GM23248 (cell line): Measurements from ENCODE around the gene BARX2. TPM values are rescaled to one million over a fixed set of nuclear protein-coding genes. Genes with fewer than 3 reads are reported as not detected.

Experiments
- DNase-seq: peaks from one replicate; pipeline ENCODE4 v3.0.0-alpha.2; 2015
- H2AFZ ChIP-seq: fragments of 200-600 bp; sonication (generic); 2 replicates; pipeline ENCODE4 v1.6.1; 2016; ENCODE audit warnings: antibody characterized with exemption
- H3F3A ChIP-seq: fragments of 200-600 bp; sonication (generic); 2 replicates; pipeline ENCODE4 v1.6.1; 2016; ENCODE audit warnings: mild to moderate bottlenecking, antibody characterized with exemption, mixed run types; ENCODE audit not compliant: insufficient read depth
- H3K27ac ChIP-seq: fragments of 200-600 bp; sonication (generic); 2 replicates; pipeline ENCODE4 v1.5.1; 2016; ENCODE audit warnings: mild to moderate bottlenecking
- H3K27me3 ChIP-seq: fragments of 200-600 bp; sonication (generic); replicated peaks from 2 replicates; pipeline ENCODE4 v1.6.1; 2016; ENCODE audit warnings: mild to moderate bottlenecking; ENCODE audit not compliant: insufficient read depth
- H3K36me3 ChIP-seq: fragments of 200-600 bp; sonication (generic); 2 replicates; pipeline ENCODE4 v1.6.1; 2016; ENCODE audit warnings: low read depth, mild to moderate bottlenecking
- H3K4me1 ChIP-seq: fragments of 200-600 bp; sonication (generic); 2 replicates; pipeline ENCODE4 v1.6.1; 2016; ENCODE audit warnings: mild to moderate bottlenecking; ENCODE audit not compliant: insufficient read depth
- H3K4me2 ChIP-seq: fragments of 200-600 bp; sonication (generic); one replicate; pipeline ENCODE4 v1.6.1; 2016; ENCODE audit warnings: mild to moderate bottlenecking; ENCODE audit not compliant: unreplicated experiment
- H3K4me3 ChIP-seq: fragments of 200-600 bp; sonication (generic); 2 replicates; pipeline ENCODE4 v1.5.1; 2016; ENCODE audit warnings: mild to moderate bottlenecking
- H3K79me2 ChIP-seq: fragments of 200-600 bp; sonication (generic); 2 replicates; pipeline ENCODE4 v1.6.1; 2016; ENCODE audit warnings: mild to moderate bottlenecking; ENCODE audit not compliant: insufficient read depth
- H3K9ac ChIP-seq: fragments of 200-600 bp; sonication (generic); 2 replicates; pipeline ENCODE4 v1.6.1; 2016; ENCODE audit warnings: mild to moderate bottlenecking
- H3K9me2 ChIP-seq: fragments of 200-600 bp; sonication (generic); 2 replicates; pipeline ENCODE4 v1.6.1; 2016; ENCODE audit warnings: mixed run types, mild to moderate bottlenecking, moderate library complexity; ENCODE audit not compliant: insufficient read depth
- H3K9me3 ChIP-seq: fragments of 200-600 bp; sonication (generic); one replicate; pipeline ENCODE4 v1.6.1; 2017; ENCODE audit warnings: low read depth
- H4K20me1 ChIP-seq: fragments of 200-600 bp; sonication (generic); 2 replicates; pipeline ENCODE4 v1.6.0; 2016; ENCODE audit not compliant: insufficient read depth
- EZH2 ChIP-seq: fragments of 200-600 bp; sonication (generic); IDR thresholded peaks from 2 replicates; pipeline ENCODE4 v1.6.1; 2018; ENCODE audit warnings: antibody characterized with exemption, mild to moderate bottlenecking; ENCODE audit not compliant: insufficient read depth, poor library complexity, severe bottlenecking
- EZH2phosphoT487 ChIP-seq: fragments of 200-600 bp; sonication (generic); IDR thresholded peaks from 2 replicates; pipeline ENCODE4 v1.6.1; 2018; ENCODE audit warnings: antibody characterized with exemption, moderate library complexity, mild to moderate bottlenecking, low read depth; ENCODE audit not compliant: insufficient read depth
- WGBS, 2 experiments: methylation state at CpG; one replicate each; pipeline ENCODE4 v1.1.6; 2015 to 2017; ENCODE audit warnings: low lambda C conversion rate in 2 of 2, low coverage in 1 of 2; ENCODE audit errors: missing lambda C conversion rate in 2 of 2; 5-methylcytosine and 5-hydroxymethylcytosine counted together
- in situ Hi-C: fragments of 300-500 bp; cut with MboI; formaldehyde crosslinking; loops from 2 replicates; pipeline ENCODE4 v1.15.0; 2020
- polyA plus RNA-seq: library from polyadenylated mRNA; unstranded; fragments of >200 nt; fragmentation: Nextera tagmentation; extraction: Ambion mirVana; gene quantifications from 2 replicates; pipeline ENCODE4 v1.2.1, GENCODE V29; 2016
- total RNA-seq: library from RNA; depleted of rRNA; stranded (reverse); fragments of >200 nt; shearing (Covaris generic); gene quantifications from 2 replicates; pipeline ENCODE4 v1.2.3, GENCODE V29; 2014

Gene BARX2
- total and polyA plus RNA-seq, 2 experiments from 2014 or later: not detected

DNA sequence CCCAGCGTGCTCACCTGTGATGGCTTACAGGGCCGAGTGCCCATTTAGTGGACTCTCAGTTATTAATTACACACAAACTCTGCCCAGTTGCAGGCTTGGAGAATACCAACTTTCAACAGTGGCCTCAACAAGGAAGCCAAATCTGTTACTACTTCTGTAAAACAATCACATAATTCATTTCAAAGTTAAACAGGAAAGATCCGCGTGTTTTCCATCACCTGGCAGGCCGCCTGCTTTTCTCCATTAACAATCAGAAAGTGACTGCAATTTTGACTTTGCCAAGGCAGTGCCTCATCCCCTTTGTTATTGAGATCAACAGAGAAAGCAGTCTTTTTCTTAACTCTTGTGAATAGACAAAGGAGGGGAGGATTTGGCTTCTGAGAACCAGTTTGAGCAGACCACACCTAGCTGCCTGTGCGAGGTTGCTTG is 77.7 kb downstream of the BARX2 start:
- in situ Hi-C loops: no loop called here
- Histone ChIP-seq H2AFZ (no peak overlapping the region), H3K9me3 (no peaks in the 10 kb centered on the region), H3K4me2 (no peak overlapping the region), H3K9me2 (no peaks in the 10 kb centered on the region), H3K9ac (no peak overlapping the region), H4K20me1 (no peaks in the 10 kb centered on the region), H3K4me1 (no peaks in the 10 kb centered on the region), H3K79me2 (no peaks in the 10 kb centered on the region), H3K27ac (no peak overlapping the region), H3K4me3 (no peak overlapping the region), H3K27me3 (peaks cover 16% of the 10 kb centered on the region; the same call in 1 of the 2 replicates), H3F3A (no peaks in the 10 kb centered on the region), H3K36me3 (no peaks in the 10 kb centered on the region)
- TF ChIP-seq EZH2phosphoT487 (no peak), EZH2 (no peak)
- DNase-seq: no peak
- 4 to 5% methylated on average over 6 of the region's 6 CpGs for WGBS, 2 experiments

DNA sequence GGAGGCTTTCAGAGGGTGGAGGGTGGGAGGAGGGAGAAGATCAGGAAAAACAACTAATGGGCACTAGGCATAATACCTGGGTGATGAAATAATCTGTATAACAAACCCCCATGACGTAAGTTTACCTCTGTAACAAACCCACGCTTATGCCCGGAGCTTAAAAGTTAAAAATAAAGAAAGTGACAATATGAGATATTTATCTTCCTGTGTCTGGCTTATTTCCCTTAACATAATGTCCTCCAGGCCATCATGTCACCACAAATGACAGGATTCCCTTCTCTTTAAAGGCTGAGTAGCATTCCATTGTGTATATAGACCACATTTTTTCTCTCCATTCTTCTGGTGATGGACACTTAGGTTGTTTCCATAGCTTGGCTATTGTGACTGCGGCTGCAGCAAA is 79.5 kb downstream of the BARX2 start:
- Histone ChIP-seq H4K20me1 (no peaks in the 10 kb centered on the region), H3K9ac (no peak overlapping the region), H3K9me2 (no peaks in the 10 kb centered on the region), H3K27ac (no peak overlapping the region), H2AFZ (no peak overlapping the region), H3K4me1 (no peaks in the 10 kb centered on the region), H3K79me2 (no peaks in the 10 kb centered on the region), H3K4me2 (no peak overlapping the region), H3F3A (no peaks in the 10 kb centered on the region), H3K27me3 (peaks cover 13% of the 10 kb centered on the region; the same call in 1 of the 2 replicates), H3K36me3 (no peaks in the 10 kb centered on the region), H3K9me3 (no peaks in the 10 kb centered on the region), H3K4me3 (no peak overlapping the region)
- TF ChIP-seq EZH2: no peak
- TF ChIP-seq EZH2phosphoT487: no peak
- in situ Hi-C loops: no loop called here
- DNase-seq: no peak
- WGBS, 2 experiments: 38 to 39% methylated on average over 4 of the region's 4 CpGs

DNA sequence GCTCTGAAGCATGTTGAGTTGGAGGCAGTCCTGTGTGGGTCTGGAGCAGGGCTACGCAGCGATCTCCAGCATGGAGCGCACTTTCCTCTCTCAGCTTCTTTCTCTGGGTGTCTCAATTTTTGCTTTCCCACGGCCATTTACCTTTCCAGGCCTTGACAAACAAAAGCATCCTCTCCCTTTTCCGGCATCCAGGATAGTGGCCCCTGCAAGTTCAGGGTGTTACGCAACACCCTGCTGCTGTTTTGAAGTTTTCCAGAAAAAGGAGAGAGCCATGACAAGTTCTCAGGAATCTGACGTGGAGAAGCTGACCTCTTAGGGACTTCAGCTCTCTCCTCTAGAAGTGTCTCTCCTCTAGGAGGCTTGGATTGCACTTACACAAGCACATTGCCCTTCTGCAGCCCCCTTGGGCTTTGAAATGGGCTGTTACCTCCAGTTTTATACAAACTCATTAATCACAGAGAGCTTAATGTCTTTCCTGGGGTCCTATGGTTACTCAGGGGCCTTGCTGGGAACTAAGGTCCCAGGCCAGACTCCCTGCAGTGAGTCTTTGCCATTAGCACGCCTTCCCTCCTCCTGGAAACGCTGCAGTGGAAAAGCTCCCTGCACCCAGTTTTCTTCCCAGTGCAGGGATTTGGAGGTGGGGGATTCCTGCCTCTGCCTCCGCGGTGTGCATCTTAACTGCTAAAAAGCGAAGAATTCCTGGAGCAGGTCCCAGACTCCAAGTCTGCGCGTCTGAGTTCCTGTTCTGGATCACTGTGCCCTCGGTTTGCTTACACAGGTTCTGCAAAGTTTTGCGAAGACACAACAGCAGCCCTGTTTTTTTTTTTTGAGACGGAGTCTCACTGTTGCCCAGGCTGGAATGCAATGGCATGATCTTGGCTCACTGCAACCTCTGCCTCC is 80.4 kb downstream of the BARX2 start:
- H3K4me1 ChIP-seq: no peaks in the 10 kb centered on the region
- TF ChIP-seq EZH2: no peak

DNA sequence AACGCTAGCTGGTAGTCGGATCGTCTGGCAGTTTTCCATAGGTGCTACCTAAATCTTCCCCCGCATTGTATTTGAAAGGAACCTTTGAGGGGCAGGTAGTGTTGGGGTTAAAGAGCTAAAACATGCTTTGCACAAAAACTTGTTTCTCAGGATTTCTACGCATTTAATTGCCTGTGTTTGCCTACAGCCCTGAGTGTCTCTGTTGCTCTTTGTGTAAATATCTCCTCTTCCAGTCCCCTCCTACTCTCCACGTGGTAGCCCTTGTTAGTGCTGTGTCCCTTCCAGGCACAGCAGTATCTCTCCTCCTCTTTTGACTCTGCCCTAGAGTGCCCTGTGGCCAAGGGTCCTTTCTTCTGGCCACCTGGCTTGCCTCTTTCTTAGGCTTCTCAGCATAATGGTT is 81.7 kb downstream of the BARX2 start:
- Histone ChIP-seq H3K27me3 (peaks cover 8% of the 10 kb centered on the region; the same call in 1 of the 2 replicates), H3K79me2 (no peaks in the 10 kb centered on the region), H3K9ac (no peak overlapping the region), H3K4me2 (no peak overlapping the region), H3K9me3 (no peaks in the 10 kb centered on the region), H3F3A (no peaks in the 10 kb centered on the region), H3K27ac (no peak overlapping the region), H3K4me3 (no peak overlapping the region), H4K20me1 (no peaks in the 10 kb centered on the region), H3K9me2 (no peaks in the 10 kb centered on the region), H2AFZ (no peak overlapping the region), H3K4me1 (no peaks in the 10 kb centered on the region), H3K36me3 (no peaks in the 10 kb centered on the region)
- in situ Hi-C loops: no loop called here
- WGBS, 2 experiments: 1 to 5% methylated on average over 6 of the region's 6 CpGs
- TF ChIP-seq EZH2phosphoT487 (no peak), EZH2 (no peak)
- DNase-seq: no peak

More for the DNA sequence above, 80.4 kb downstream of the BARX2 start:
- Histone ChIP-seq H2AFZ (no peak overlapping the region), H3K27me3 (peaks cover 8% of the 10 kb centered on the region; the same call in 1 of the 2 replicates), H3K9ac (no peak overlapping the region), H3K4me2 (no peak overlapping the region), H3K27ac (no peak overlapping the region), H3K36me3 (no peaks in the 10 kb centered on the region), H3F3A (no peaks in the 10 kb centered on the region), H3K9me3 (no peaks in the 10 kb centered on the region), H3K4me3 (no peak overlapping the region), H3K79me2 (no peaks in the 10 kb centered on the region), H3K9me2 (no peaks in the 10 kb centered on the region), H4K20me1 (no peaks in the 10 kb centered on the region)
- DNase-seq: no peak
- in situ Hi-C loops: no loop called here
- 40 to 41% methylated on average over 17 of the region's 17 CpGs for WGBS, 2 experiments
